Esophagus squamous epithelium (tissue), 5 donors: Measurements from ENCODE around the gene RELN. TPM values are rescaled to one million over a fixed set of nuclear protein-coding genes. Genes with fewer than 3 reads are reported as not detected.

ENCODE experiments used
- DNase-seq: peaks from one replicate; lab custom pipeline; 2025; lab: John Stamatoyannopoulos, UW
- H3K27ac ChIP-seq, 4 donors: fragments of 200-600 bp; sonication (generic); one replicate each; pipeline ENCODE4 v1.5.1; 2016 to 2019; ENCODE audit warnings: mild to moderate bottlenecking in 1 of 4
- H3K27me3 ChIP-seq, 4 donors: fragments of 200-600 bp; sonication (generic); 1 replicate in 3 of 4; 2 replicates in 1 of 4; pipeline versions ENCODE4 v1.5.1 to v1.6.0; 2017 to 2021; ENCODE audit warnings: antibody characterized with exemption in 1 of 4
- H3K36me3 ChIP-seq, 3 donors: fragments of 200-600 bp; sonication (generic); one replicate each; pipeline ENCODE4 v1.5.1; 2016 to 2019
- H3K4me1 ChIP-seq, 3 donors: fragments of 200-600 bp; sonication (generic); one replicate each; pipeline ENCODE4 v1.5.1; 2017 to 2019
- H3K4me3 ChIP-seq, 4 donors: fragments of 200-600 bp; sonication (generic); 1 replicate in 3 of 4; 2 replicates in 1 of 4; pipeline ENCODE4 v1.5.1; 2016 to 2019; ENCODE audit warnings: mild to moderate bottlenecking in 2 of 4, moderate library complexity in 1 of 4
- H3K9me3 ChIP-seq, 3 donors: fragments of 200-600 bp; sonication (generic); one replicate each; pipeline ENCODE4 v1.5.1; 2016 to 2019
- CTCF ChIP-seq, 6 experiments: fragments of 450-650 bp in 4 of 6; fragments of 200-600 bp in 2 of 6; sonication (generic) in 2 of 6; IDR thresholded peaks; one replicate each; pipeline ENCODE4 v1.5.1; 2016 to 2019; ENCODE audit warnings: antibody characterized with exemption in 6 of 6, mild to moderate bottlenecking in 4 of 6, moderate library complexity in 4 of 6
- POLR2A ChIP-seq, 4 donors: fragments of 450-650 bp; IDR thresholded peaks; one replicate each; pipeline ENCODE4 v1.6.1; 2017; ENCODE audit warnings: antibody characterized with exemption in 4 of 4, mild to moderate bottlenecking in 4 of 4, moderate library complexity in 3 of 4
- WGBS, 2 donors: methylation state at CpG; one replicate each; pipeline ENCODE4 v1.1.5; 2018; 5-methylcytosine and 5-hydroxymethylcytosine counted together
- intact Hi-C: fragments of 100-400 bp; cut with DNase I; formaldehyde crosslinking; loops from one replicate; pipeline ENCODE4 v1.15.0; 2022
- total RNA-seq, 4 donors: library from RNA; depleted of rRNA; stranded (reverse); fragments of >200 nt; gene quantifications; one replicate each; pipeline ENCODE4 v1.1.0, GENCODE V29; 2016
- donor health status: DM: yes; HTN: yes; CAD: no.

RELN gene
- total RNA-seq, 4 donors from 2014 or later = 0.68 to 6.5 (median 1.00) TPM

- H3K9me3 ChIP-seq = no peaks in the 10 kb centered on the region
- no peak overlapping the region for H3K27ac ChIP-seq
- H3K36me3 ChIP-seq = no peaks in the 10 kb centered on the region
- TF ChIP-seq CTCF (IDR thresholded peaks at IDR 0.05) (no peak), POLR2A (IDR thresholded peaks at IDR 0.05) (no peak)
- H3K4me1 ChIP-seq = no peaks in the 10 kb centered on the region
- no peak overlapping the region for H3K4me3 ChIP-seq
- H3K27me3 ChIP-seq = no peaks in the 10 kb centered on the region
- no peak for DNase-seq
- WGBS, 2 donors = 75 to 80% methylated on average over 1 of the region's 1 CpG
- intact Hi-C loops = no loop called here
Observed at GRCh38 chr7:104033837-104034236, 44.4 kb upstream of the RELN start.

- TF ChIP-seq POLR2A (IDR thresholded peaks at IDR 0.05) = no peak
- TF ChIP-seq CTCF (IDR thresholded peaks at IDR 0.05) = no peak
- Histone ChIP-seq H3K27ac (no peak overlapping the region), H3K27me3 (no peaks in the 10 kb centered on the region), H3K9me3 (no peaks in the 10 kb centered on the region), H3K4me1 (no peaks in the 10 kb centered on the region), H3K36me3 (no peaks in the 10 kb centered on the region), H3K4me3 (no peak overlapping the region)
- 73 to 78% methylated on average over 5 of the region's 5 CpGs for WGBS, 2 donors
- intact Hi-C loops = no loop called here
- DNase-seq = no peak
Observed at GRCh38 chr7:104032486-104032885, 43.0 kb upstream of the RELN start.

- 37 to 46% methylated on average over 2 of the region's 2 CpGs for WGBS, 2 donors
- intact Hi-C loops = no loop called here
- no peak for TF ChIP-seq CTCF (IDR thresholded peaks at IDR 0.05)
- no peak for TF ChIP-seq POLR2A (IDR thresholded peaks at IDR 0.05)
Observed at GRCh38 chr7:104029765-104030164, 40.3 kb upstream of the RELN start.

GRCh38 chr7:104024632-104025031 is 35.2 kb upstream of the RELN start:
- TF ChIP-seq POLR2A (IDR thresholded peaks at IDR 0.05) (no peak), CTCF (IDR thresholded peaks at IDR 0.05) (no peak)
- Histone ChIP-seq H3K27me3 (no peaks in the 10 kb centered on the region), H3K9me3 (no peaks in the 10 kb centered on the region), H3K27ac (no peak overlapping the region), H3K36me3 (no peaks in the 10 kb centered on the region), H3K4me3 (no peak overlapping the region), H3K4me1 (no peaks in the 10 kb centered on the region)
- no peak for DNase-seq
- intact Hi-C loops = no loop called here
- WGBS, 2 donors = 48 to 54% methylated on average over 2 of the region's 2 CpGs

More at GRCh38 chr7:104029765-104030164, 40.3 kb upstream of the RELN start:
- no peak overlapping the region for H3K27ac ChIP-seq
- no peaks in the 10 kb centered on the region for H3K9me3 ChIP-seq
- DNase-seq = no peak
- no peaks in the 10 kb centered on the region for H3K4me1 ChIP-seq
- H3K36me3 ChIP-seq = no peaks in the 10 kb centered on the region
- H3K27me3 ChIP-seq = no peaks in the 10 kb centered on the region
- H3K4me3 ChIP-seq = no peak overlapping the region

GRCh38 chr7:104023100-104023499 is 33.6 kb upstream of the RELN start:
- WGBS, 2 donors = 83% methylated on average over 1 of the region's 3 CpGs; no CpG with 5 or more reads in 1 of the 2 donors
- H3K4me1 ChIP-seq = no peaks in the 10 kb centered on the region
- intact Hi-C loops = no loop called here

More at GRCh38 chr7:104023100-104023499, 33.6 kb upstream of the RELN start:
- Histone ChIP-seq H3K27me3 (no peaks in the 10 kb centered on the region), H3K4me3 (no peak overlapping the region), H3K36me3 (no peaks in the 10 kb centered on the region), H3K9me3 (no peaks in the 10 kb centered on the region), H3K27ac (no peak overlapping the region)
- no peak for DNase-seq
- TF ChIP-seq POLR2A (IDR thresholded peaks at IDR 0.05) = no peak
- no peak for TF ChIP-seq CTCF (IDR thresholded peaks at IDR 0.05)
